GM12878 (cell line): Measurements from ENCODE around the gene LRCH3.

ENCODE experiments used
- ATF2 ChIP-seq: IDR thresholded peaks from 2 replicates; pipeline ENCODE4 v1.6.1; 2012; ENCODE audit warnings: low read length, inconsistent platforms
- CTCF ChIP-seq, 3 experiments: IDR thresholded peaks in 2 of 3; conservative IDR thresholded peaks in 1 of 3; 2 replicates each; pipeline ENCODE4 v1.5.1; 2011; ENCODE audit warnings: low read depth in 3 of 3, low read length in 3 of 3, mild to moderate bottlenecking in 3 of 3, control low read depth in 2 of 3, moderate library complexity in 2 of 3, inconsistent platforms in 1 of 3, mixed read lengths in 1 of 3; ENCODE audit not compliant: control insufficient read depth in 2 of 3, insufficient read depth in 1 of 3; ENCODE audit errors: extremely low read depth in 1 of 3
- EP300 ChIP-seq, 2 experiments: fragments of 150-350 bp in 1 of 2; IDR thresholded peaks; 2 replicates each; pipeline ENCODE4 v1.6.1; 2011 to 2012; ENCODE audit warnings: low read depth in 2 of 2, low read length in 2 of 2, borderline replicate concordance in 1 of 2, improper control_type of control experiment in 1 of 2, inconsistent platforms in 1 of 2; ENCODE audit not compliant: control insufficient read depth in 1 of 2
- EZH2 ChIP-seq: IDR thresholded peaks from 2 replicates; pipeline ENCODE4 v1.6.1; 2012; ENCODE audit warnings: low read depth, mild to moderate bottlenecking, control low read depth, inconsistent platforms, low read length, borderline replicate concordance; ENCODE audit not compliant: control insufficient read depth
- FOS ChIP-seq: IDR thresholded peaks from 3 replicates; pipeline ENCODE4 v1.6.1; 2011; ENCODE audit warnings: borderline replicate concordance; ENCODE audit not compliant: insufficient read length; ENCODE audit errors: extremely low read depth
- MEF2A ChIP-seq: IDR thresholded peaks from 2 replicates; pipeline ENCODE4 v1.6.1; 2011; ENCODE audit warnings: low read depth, mild to moderate bottlenecking, low read length, moderate library complexity; ENCODE audit not compliant: insufficient read depth
- MXI1 ChIP-seq: fragments of 150-350 bp; IDR thresholded peaks from 2 replicates; pipeline ENCODE4 v1.6.1; 2011; ENCODE audit warnings: low read depth, mild to moderate bottlenecking, inconsistent platforms, low read length, improper control_type of control experiment
- POLR2AphosphoS5 ChIP-seq: IDR thresholded peaks from 2 replicates; pipeline ENCODE4 v1.6.1; 2011; ENCODE audit warnings: mild to moderate bottlenecking, low read length, inconsistent platforms
- SRF ChIP-seq, 2 experiments: IDR thresholded peaks; 2 replicates each; pipeline ENCODE4 v1.6.1; 2011; ENCODE audit warnings: low read depth in 2 of 2, low read length in 2 of 2, mild to moderate bottlenecking in 1 of 2, moderate library complexity in 1 of 2
- TBL1XR1 ChIP-seq: IDR thresholded peaks from 2 replicates; pipeline ENCODE4 v1.6.1; 2012; ENCODE audit warnings: low read depth, low read length, improper control_type of control experiment
- ZBTB11 ChIP-seq: fragments of 450-650 bp; formaldehyde crosslinking; IDR thresholded peaks from 2 replicates; pipeline ENCODE4 v1.5.0; 2022; ENCODE audit warnings: mild to moderate bottlenecking, missing genetic modification characterization
- TF ChIP-seq, protein P1 (sequence below): fragments of 450-650 bp; IDR thresholded peaks from 2 replicates; pipeline ENCODE4 v1.6.1; 2017; ENCODE audit warnings: low read depth, mild to moderate bottlenecking, moderate library complexity

DNA sequence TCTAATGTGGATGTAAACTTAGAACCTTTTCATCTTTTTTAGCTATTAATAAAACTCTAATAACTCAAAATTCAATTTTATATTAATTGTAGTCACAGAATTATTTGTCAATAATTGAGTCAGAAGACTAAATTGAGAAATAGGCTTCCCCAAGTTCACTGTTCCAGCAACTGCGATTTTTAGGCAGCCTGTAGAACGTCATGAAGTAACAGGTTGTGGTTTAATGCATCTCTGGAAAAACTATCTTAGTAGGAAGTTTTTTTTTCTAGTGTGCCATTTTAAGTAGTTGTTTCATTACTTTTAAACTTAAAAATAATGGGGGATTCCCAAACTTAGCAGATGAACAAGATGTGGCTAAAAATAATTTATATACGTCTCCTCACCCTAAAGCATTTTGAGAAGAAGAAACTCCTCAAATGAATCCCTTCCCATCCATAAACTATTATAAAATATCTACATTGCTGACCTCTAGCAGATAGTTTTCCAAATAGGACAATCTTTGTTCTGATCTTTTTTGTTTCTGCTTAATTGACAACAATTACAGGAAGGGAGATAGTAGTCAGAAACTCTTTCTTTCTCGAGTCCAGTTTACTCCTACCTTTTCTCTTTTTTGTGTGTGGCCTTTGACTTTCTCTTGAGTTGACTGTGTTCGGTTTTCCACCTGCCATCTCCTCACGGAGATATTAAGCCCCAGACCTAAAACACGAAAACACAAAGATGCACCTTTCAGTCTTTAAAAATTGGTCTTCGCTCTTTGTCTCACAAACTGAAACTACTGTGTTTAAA, 43.1 kb downstream of the LRCH3 start:
- TF ChIP-seq, protein P1, sequence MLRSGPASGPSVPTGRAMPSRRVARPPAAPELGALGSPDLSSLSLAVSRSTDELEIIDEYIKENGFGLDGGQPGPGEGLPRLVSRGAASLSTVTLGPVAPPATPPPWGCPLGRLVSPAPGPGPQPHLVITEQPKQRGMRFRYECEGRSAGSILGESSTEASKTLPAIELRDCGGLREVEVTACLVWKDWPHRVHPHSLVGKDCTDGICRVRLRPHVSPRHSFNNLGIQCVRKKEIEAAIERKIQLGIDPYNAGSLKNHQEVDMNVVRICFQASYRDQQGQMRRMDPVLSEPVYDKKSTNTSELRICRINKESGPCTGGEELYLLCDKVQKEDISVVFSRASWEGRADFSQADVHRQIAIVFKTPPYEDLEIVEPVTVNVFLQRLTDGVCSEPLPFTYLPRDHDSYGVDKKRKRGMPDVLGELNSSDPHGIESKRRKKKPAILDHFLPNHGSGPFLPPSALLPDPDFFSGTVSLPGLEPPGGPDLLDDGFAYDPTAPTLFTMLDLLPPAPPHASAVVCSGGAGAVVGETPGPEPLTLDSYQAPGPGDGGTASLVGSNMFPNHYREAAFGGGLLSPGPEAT, result peak; percentile 40; the same call in 1 of the 2 replicates
- peak; percentile 79 for TF ChIP-seq ATF2
- TF ChIP-seq CTCF (IDR thresholded peaks at IDR 0.05 in 2 of 3, conservative IDR thresholded peaks at IDR 0.05 in 1 of 3; ENCODE audit: control insufficient read depth in 2 of 3, extremely low read depth in 1 of 3, insufficient read depth in 1 of 3, low read depth in 3 of 3, low read length in 3 of 3), result no peak
- TF ChIP-seq MEF2A, result peak; percentile 83
- no peak for TF ChIP-seq POLR2AphosphoS5
- no peak for TF ChIP-seq ZBTB11 (CRISPR knock-in tag)
- TF ChIP-seq EZH2, result no peak
- TF ChIP-seq TBL1XR1, result no peak
- TF ChIP-seq MXI1, result no peak
- TF ChIP-seq SRF (IDR thresholded peaks at IDR 0.05; ENCODE audit: low read depth in 2 of 2, low read length in 2 of 2), result no peak
- no peak; a peak in 1 of 4 replicates for TF ChIP-seq EP300 (IDR thresholded peaks at IDR 0.05; ENCODE audit: borderline replicate concordance in 1 of 2, control insufficient read depth in 1 of 2, low read depth in 2 of 2, low read length in 2 of 2)
- no peak for TF ChIP-seq FOS
